HepG2 (cell line): ENCODE measurements around the gene LRFN2. TPM values are rescaled to one million over a fixed set of nuclear protein-coding genes. Genes with fewer than 3 reads are reported as not detected.

ENCODE experiments used
- ATAC-seq: fragments of 200-7000 bp; cut with Tn5 transposase; 3 replicates; pipeline ENCODE4 v1.9.1; 2020; ENCODE audit warnings: mild to moderate bottlenecking, moderate library complexity
- BruUV-seq: library from RNA; stranded (reverse); fragments of 400-500 nt; replicated peaks from 2 replicates; lab custom pipeline; 2021; lab: Mats Ljungman, UMichigan
- CTCF ChIA-PET: fragments of 300-600 bp; formaldehyde crosslinking; extraction: SDS; loops from one replicate; lab custom pipeline; 2021; ENCODE audit warnings: low total read pairs, inconsistent platforms, low intra/inter-chr PET ratio; lab: Yijun Ruan, JAX
- POLR2A ChIA-PET: fragments of 350-600 bp; sonication (Branson Sonifier 250); formaldehyde crosslinking; loops from one replicate; lab custom pipeline; 2020; ENCODE audit warnings: antibody characterized with exemption, inconsistent platforms; lab: Yijun Ruan, JAX
- DNase-seq: peaks from one replicate; pipeline ENCODE4 v3.0.0-alpha.2; 2015; ENCODE audit warnings: low spot score
- FAIRE-seq: peaks from 3 replicates; lab custom pipeline; 2011; peaks lifted over from hg19 to GRCh38; lab: Jason Lieb, UNC
- H2AFZ ChIP-seq: one replicate; pipeline ENCODE4 v1.6.1; 2011; ENCODE audit warnings: low read length, inconsistent platforms
- H3K27ac ChIP-seq: fragments of 300-600 bp; 3 replicates; pipeline ENCODE4 v1.8.0; 2011; ENCODE audit warnings: mixed run types, mild to moderate bottlenecking, mixed read lengths, low read length, inconsistent platforms; ENCODE audit not compliant: insufficient read depth; ENCODE audit errors: extremely low read length
- H3K27me3 ChIP-seq, 2 experiments: fragments of 200-600 bp in 1 of 2; 2 replicates in 1 of 2; 3 replicates in 1 of 2; pipeline versions ENCODE4 v1.6.0 to v1.8.0; 2011; ENCODE audit warnings: low read length in 2 of 2, mild to moderate bottlenecking in 2 of 2, moderate library complexity in 2 of 2, inconsistent platforms in 1 of 2; ENCODE audit not compliant: insufficient read depth in 2 of 2, control insufficient read depth in 1 of 2
- H3K36me3 ChIP-seq, 2 experiments: fragments of 200-600 bp in 1 of 2; replicated peaks in 1 of 2; 2 replicates in 1 of 2; 3 replicates in 1 of 2; pipeline versions ENCODE4 v1.5.1 to v1.8.0; 2011; ENCODE audit warnings: low read length in 2 of 2, inconsistent platforms in 1 of 2; ENCODE audit not compliant: insufficient read depth in 2 of 2, control insufficient read depth in 1 of 2
- H3K4me1 ChIP-seq: 2 replicates; pipeline ENCODE4 v1.5.1; 2012; ENCODE audit warnings: low read length, inconsistent platforms; ENCODE audit not compliant: insufficient read depth
- H3K4me2 ChIP-seq: 2 replicates; pipeline ENCODE4 v1.6.0; 2011; ENCODE audit warnings: low read depth, low read length, inconsistent platforms
- H3K4me3 ChIP-seq, 3 experiments: fragments of 200-600 bp in 1 of 3; sonication (generic), shearing (Covaris generic) in 1 of 3; replicated peaks in 1 of 3; 2 replicates each; pipeline ENCODE4 v1.5.1; 2011 to 2016; ENCODE audit warnings: low read length in 3 of 3, inconsistent platforms in 2 of 3, low read depth in 2 of 3, mild to moderate bottlenecking in 2 of 3, control low read depth in 1 of 3, mixed read lengths in 1 of 3; ENCODE audit not compliant: insufficient read depth in 1 of 3
- H3K79me2 ChIP-seq: one replicate; pipeline ENCODE4 v1.6.1; 2011; ENCODE audit warnings: low read length, inconsistent platforms; ENCODE audit not compliant: insufficient read depth
- H3K9ac ChIP-seq: 2 replicates; pipeline ENCODE4 v1.6.0; 2011; ENCODE audit warnings: mild to moderate bottlenecking, low read depth, low read length, inconsistent platforms; ENCODE audit not compliant: insufficient read depth
- H3K9me3 ChIP-seq: 2 replicates; pipeline ENCODE4 v1.5.1; 2012; ENCODE audit warnings: mild to moderate bottlenecking, low read length
- H4K20me1 ChIP-seq: 2 replicates; pipeline ENCODE4 v1.6.0; 2011; ENCODE audit warnings: inconsistent platforms, mild to moderate bottlenecking, low read length, moderate library complexity; ENCODE audit not compliant: insufficient read depth
- CREBL2 ChIP-seq: sonication (generic); formaldehyde crosslinking; IDR thresholded peaks from 2 replicates; pipeline ENCODE4 v1.8.1; 2023; ENCODE audit warnings: missing genetic modification reagents, mild to moderate bottlenecking, borderline replicate concordance
- FOXJ3 ChIP-seq: sonication (generic); formaldehyde crosslinking; IDR thresholded peaks from 2 replicates; pipeline ENCODE4 v1.4.0; 2020; ENCODE audit warnings: missing genetic modification reagents, mild to moderate bottlenecking, borderline replicate concordance
- HOXA3 ChIP-seq: sonication (generic); formaldehyde crosslinking; IDR thresholded peaks from 2 replicates; pipeline ENCODE4 v1.5.0; 2020; ENCODE audit warnings: missing genetic modification reagents
- NFAT5 ChIP-seq: sonication (generic); formaldehyde crosslinking; IDR thresholded peaks from 2 replicates; pipeline ENCODE4 v1.4.0; 2020; ENCODE audit warnings: missing genetic modification reagents
- NFIB ChIP-seq: sonication (generic); formaldehyde crosslinking; IDR thresholded peaks from 2 replicates; pipeline ENCODE4 v1.9.0; 2021; ENCODE audit warnings: missing genetic modification reagents, mild to moderate bottlenecking, borderline replicate concordance
- PAF1 ChIP-seq: IDR thresholded peaks from 2 replicates; pipeline ENCODE4 v1.6.1; 2016; ENCODE audit warnings: missing genetic modification reagents, missing compliant biosample characterization
- PLSCR1 ChIP-seq: sonication (generic); formaldehyde crosslinking; IDR thresholded peaks from 2 replicates; pipeline ENCODE4 v1.5.0; 2020; ENCODE audit warnings: missing genetic modification reagents, mild to moderate bottlenecking, borderline replicate concordance
- PTBP1 ChIP-seq: fragments of 200-400 bp; formaldehyde crosslinking; IDR thresholded peaks from 2 replicates; pipeline ENCODE4 v1.6.1; 2018; ENCODE audit warnings: low read length, low read depth; ENCODE audit not compliant: poor library complexity, severe bottlenecking
- TCF7L2 ChIP-seq: IDR thresholded peaks from 2 replicates; pipeline ENCODE4 v1.6.1; 2011; ENCODE audit warnings: mild to moderate bottlenecking, low read depth, low read length, moderate library complexity
- ZFP90 ChIP-seq: sonication (generic); formaldehyde crosslinking; IDR thresholded peaks from 2 replicates; pipeline ENCODE4 v1.8.0; 2022; ENCODE audit warnings: missing genetic modification reagents, mild to moderate bottlenecking, inconsistent platforms, borderline replicate concordance
- ZNF136 ChIP-seq: sonication (generic); formaldehyde crosslinking; IDR thresholded peaks from 2 replicates; pipeline ENCODE4 v1.8.1; 2022; ENCODE audit warnings: low read depth, mild to moderate bottlenecking, moderate library complexity, missing genetic modification reagents
- ZNF24 ChIP-seq: fragments of 450-650 bp; IDR thresholded peaks from 2 replicates; pipeline ENCODE4 v1.6.1; 2017; ENCODE audit warnings: antibody characterized with exemption, mild to moderate bottlenecking
- ZNF431 ChIP-seq: sonication (generic); formaldehyde crosslinking; IDR thresholded peaks from 2 replicates; pipeline ENCODE4 v1.9.0; 2022; ENCODE audit warnings: missing genetic modification reagents, low read depth, mild to moderate bottlenecking, borderline replicate concordance
- ZNF761 ChIP-seq: sonication (generic); formaldehyde crosslinking; conservative IDR thresholded peaks from 2 replicates; pipeline ENCODE4 v1.4.0; 2020; ENCODE audit warnings: mild to moderate bottlenecking, missing genetic modification reagents
- ZNF784 ChIP-seq: sonication (generic); formaldehyde crosslinking; IDR thresholded peaks from 2 replicates; pipeline ENCODE4 v1.5.1; 2020; ENCODE audit warnings: missing genetic modification reagents, mild to moderate bottlenecking, borderline replicate concordance
- ZNF800 ChIP-seq: sonication (generic); formaldehyde crosslinking; IDR thresholded peaks from 2 replicates; pipeline ENCODE4 v1.4.0; 2020; ENCODE audit warnings: missing genetic modification reagents
- WGBS: methylation state at CpG from one replicate; pipeline ENCODE4 v1.1.6; 2017; ENCODE audit warnings: low lambda C conversion rate; 5-methylcytosine and 5-hydroxymethylcytosine counted together
- in situ Hi-C: cut with HindIII; loops from 2 replicates; pipeline ENCODE4 v1.10.0; 2017; ENCODE audit warnings: low pct_unique_long_range_greater_than_20kb; ENCODE audit not compliant: extremely low pct_ligation_motif_present
- intact Hi-C: fragments of 100-400 bp; cut with micrococcal nuclease; formaldehyde crosslinking; loops from one replicate; pipeline ENCODE4 v1.10.0; 2022; ENCODE audit not compliant: unreplicated experiment
- polyA plus RNA-seq, 8 experiments: library from polyadenylated mRNA; depleted of rRNA in 3 of 8; stranded (reverse) in 7 of 8; unstranded in 1 of 8; fragments of >200 nt; fragmentation: Illumina TruSeq in 4 of 8; extraction: Trizol in 4 of 8; gene quantifications; 2 replicates each; pipeline versions ENCODE4 v1.2.1 to v1.2.3, GENCODE V29; 2011 to 2016; ENCODE audit warnings: low read depth in 4 of 8, missing spikeins in 1 of 8, mixed read lengths in 1 of 8; ENCODE audit not compliant: insufficient read depth in 1 of 8
- total RNA-seq, 5 experiments: library from RNA; depleted of rRNA; stranded (reverse); fragments of >200 nt; fragmentation: Illumina TruSeq; extraction: Trizol; gene quantifications; 2 replicates each; pipeline ENCODE4 v1.2.3, GENCODE V29; 2016; ENCODE audit warnings: low read depth in 1 of 5

The LRFN2 gene
- total and polyA plus RNA-seq, 2 of the 13 experiments (the other 11 are each of a cell fraction or from before 2014, with no cell fraction given): not detected

- Histone ChIP-seq H2AFZ (no peak overlapping the region), H3K4me3 (no peak overlapping the region), H3K9ac (no peak overlapping the region), H3K36me3 (no peaks in the 10 kb centered on the region), H4K20me1 (no peaks in the 10 kb centered on the region), H3K9me3 (no peaks in the 10 kb centered on the region), H3K4me2 (no peak overlapping the region), H3K27me3 (peaks cover 0 to 4% of the 10 kb centered on the region in 2 experiments; a peak in 2 of 5 replicates), H3K4me1 (no peaks in the 10 kb centered on the region), H3K79me2 (no peaks in the 10 kb centered on the region), H3K27ac (no peak overlapping the region)
- no TSS peak for BruUV-seq
- CTCF ChIA-PET: no interaction called here
- ATAC-seq: no peak
- no peak for FAIRE-seq
- POLR2A ChIA-PET: no interaction called here
- intact Hi-C loops: no loop called here
- 45% methylated on average over 4 of the region's 4 CpGs for WGBS
- DNase-seq: no peak
- in situ Hi-C loops: no loop called here
- no peak for TF ChIP-seq TCF7L2
- no peak for TF ChIP-seq HOXA3
- no peak for TF ChIP-seq ZNF784 (CRISPR knock-in tag)
- no peak for TF ChIP-seq PAF1
- no peak for TF ChIP-seq CREBL2 (CRISPR knock-in tag)
- TF ChIP-seq PLSCR1 (CRISPR knock-in tag): no peak
- no peak for TF ChIP-seq ZNF800 (CRISPR knock-in tag)
- no peak for TF ChIP-seq PTBP1
- TF ChIP-seq ZFP90 (CRISPR knock-in tag): no peak
- no peak for TF ChIP-seq ZNF24
- no peak for TF ChIP-seq ZNF761
- TF ChIP-seq FOXJ3 (CRISPR knock-in tag): no peak
- TF ChIP-seq NFAT5 (CRISPR knock-in tag): no peak
- TF ChIP-seq NFIB: no peak
- no peak for TF ChIP-seq ZNF431 (CRISPR knock-in tag)
- no peak for TF ChIP-seq ZNF136
These were observed 197.9 kb downstream of the LRFN2 start for GRCh38 chr6:40389254-40389653.
